K562 (cell line): ENCODE measurements around the gene LBR. TPM values are rescaled to one million over a fixed set of nuclear protein-coding genes. Genes with fewer than 3 reads are reported as not detected.
"Not testable (repeated sequence)": the region's sequence is repeated elsewhere in the genome, so short reads cannot be mapped to it uniquely, and the experiment has no call there.

Experiments used
- ATAC-seq: fragments of 200-7000 bp; cut with Tn5 transposase; 3 replicates; pipeline ENCODE4 v1.9.1; 2020; ENCODE audit warnings: moderate library complexity
- BruUV-seq: library from RNA; stranded (reverse); fragments of 400-500 nt; replicated peaks from 2 replicates; lab custom pipeline; 2021; lab: Mats Ljungman, UMichigan
- CTCF ChIA-PET: fragments of 300-600 bp; formaldehyde crosslinking; extraction: SDS; loops from one replicate; lab custom pipeline; 2021; ENCODE audit warnings: low intra/inter-chr PET ratio; lab: Yijun Ruan, JAX
- POLR2A ChIA-PET: fragments of 300-600, 350-650 bp; sonication (Branson Sonifier 250); formaldehyde crosslinking; extraction: SDS; loops from one replicate; lab custom pipeline; 2021; ENCODE audit warnings: antibody characterized with exemption, inconsistent platforms; lab: Yijun Ruan, JAX
- DNase-seq, 4 experiments: peaks; one replicate each; pipeline versions ENCODE4 v3.0.0 to v3.0.0-alpha.2; 2011 to 2018; ENCODE audit warnings: low spot score in 3 of 4, mixed read lengths in 3 of 4; ENCODE audit errors: extremely low read depth in 1 of 4
- FAIRE-seq: peaks from 2 replicates; lab custom pipeline; 2011; peaks lifted over from hg19 to GRCh38; lab: Jason Lieb, UNC
- H2AFZ ChIP-seq: 2 replicates; pipeline ENCODE4 v1.6.0; 2011; ENCODE audit warnings: low read depth, low read length, control low read depth, inconsistent platforms
- H3K27ac ChIP-seq: fragments of 200-600 bp; 3 replicates; pipeline ENCODE4 v1.8.0; 2011; ENCODE audit warnings: low read depth, mild to moderate bottlenecking, control low read depth, inconsistent platforms, low read length, moderate library complexity, mixed read lengths; ENCODE audit errors: extremely low read depth
- H3K27me3 ChIP-seq, 2 experiments: fragments of 300-600 bp in 1 of 2; 2 replicates in 1 of 2; 3 replicates in 1 of 2; pipeline versions ENCODE4 v1.6.0 to v1.8.0; 2011; ENCODE audit warnings: inconsistent platforms in 2 of 2, low read length in 2 of 2, mild to moderate bottlenecking in 1 of 2, mixed read lengths in 1 of 2, moderate library complexity in 1 of 2; ENCODE audit not compliant: control insufficient read depth in 2 of 2, insufficient read depth in 2 of 2
- H3K36me3 ChIP-seq: fragments of 300-600 bp; 3 replicates; pipeline ENCODE4 v1.8.0; 2011; ENCODE audit warnings: mild to moderate bottlenecking, low read length, inconsistent platforms; ENCODE audit not compliant: control insufficient read depth, insufficient read depth
- H3K4me1 ChIP-seq, 2 experiments: fragments of 200-600 bp in 1 of 2; replicated peaks in 1 of 2; 2 replicates in 1 of 2; 3 replicates in 1 of 2; pipeline versions ENCODE4 v1.5.1 to v1.8.0; 2011; ENCODE audit warnings: inconsistent platforms in 2 of 2, low read length in 2 of 2, mild to moderate bottlenecking in 1 of 2, mixed read lengths in 1 of 2, moderate library complexity in 1 of 2; ENCODE audit not compliant: control insufficient read depth in 2 of 2, insufficient read depth in 2 of 2
- H3K4me2 ChIP-seq: 2 replicates; pipeline ENCODE4 v1.6.1; 2011; ENCODE audit warnings: low read length, control low read depth, inconsistent platforms, mixed read lengths; ENCODE audit not compliant: insufficient read depth
- H3K4me3 ChIP-seq: fragments of 200-600 bp; sonication (generic), shearing (Covaris generic); 2 replicates; pipeline ENCODE4 v1.5.1; 2016; ENCODE audit warnings: control low read depth, inconsistent platforms
- H3K79me2 ChIP-seq: fragments of 200-600 bp; 3 replicates; pipeline ENCODE4 v1.8.0; 2011; ENCODE audit warnings: low read length, inconsistent platforms; ENCODE audit not compliant: control insufficient read depth, insufficient read depth
- H3K9ac ChIP-seq, 2 experiments: 2 replicates each; pipeline versions ENCODE4 v1.6.0 to v1.6.1; 2011; ENCODE audit warnings: low read depth in 2 of 2, low read length in 2 of 2, control low read depth in 1 of 2, inconsistent platforms in 1 of 2, mild to moderate bottlenecking in 1 of 2, mixed read lengths in 1 of 2; ENCODE audit not compliant: insufficient read depth in 1 of 2
- H3K9me1 ChIP-seq: one replicate; pipeline ENCODE4 v1.6.0; 2011; ENCODE audit warnings: inconsistent platforms, mild to moderate bottlenecking, low read length, moderate library complexity; ENCODE audit not compliant: control insufficient read depth, insufficient read depth
- H3K9me3 ChIP-seq: replicated peaks from 2 replicates; pipeline ENCODE4 v1.5.1; 2011; ENCODE audit warnings: low read depth, low read length, inconsistent platforms; ENCODE audit not compliant: control insufficient read depth, insufficient read depth
- H4K20me1 ChIP-seq: replicated peaks from 2 replicates; pipeline ENCODE4 v1.6.1; 2011; ENCODE audit warnings: low read length, inconsistent platforms, mixed read lengths; ENCODE audit not compliant: control insufficient read depth, insufficient read depth
- MEIS2 ChIP-seq: fragments of 450-650 bp; IDR thresholded peaks from 2 replicates; pipeline ENCODE4 v1.6.1; 2014; ENCODE audit warnings: mild to moderate bottlenecking; ENCODE audit not compliant: partially characterized antibody
- NFIC ChIP-seq: fragments of 450-650 bp; IDR thresholded peaks from 2 replicates; pipeline ENCODE4 v1.6.1; 2017; ENCODE audit warnings: mild to moderate bottlenecking, inconsistent platforms
- POLR2A ChIP-seq: fragments of 450-650 bp; conservative IDR thresholded peaks from 2 replicates; pipeline ENCODE4 v1.6.1; 2016
- SREBF1 ChIP-seq: fragments of 150-350 bp; IDR thresholded peaks from 2 replicates; pipeline ENCODE4 v1.6.1; 2014; ENCODE audit warnings: antibody characterized with exemption, low read depth, low read length, borderline replicate concordance
- SUPT5H ChIP-seq: fragments of 450-650 bp; IDR thresholded peaks from 2 replicates; pipeline ENCODE4 v1.6.1; 2016
- ZNF316 ChIP-seq: fragments of 450-650 bp; IDR thresholded peaks from 2 replicates; pipeline ENCODE4 v1.6.1; 2016
- WGBS: fragments of 100-300 bp; shearing (Covaris generic); methylation state at CpG from one replicate; pipeline ENCODE4 v1.1.6; 2016; ENCODE audit warnings: low coverage, mixed read lengths; ENCODE audit not compliant: insufficient coverage; ENCODE audit errors: missing lambda C conversion rate; 5-methylcytosine and 5-hydroxymethylcytosine counted together
- in situ Hi-C: fragments of 300-500 bp; cut with MboI; formaldehyde crosslinking; loops from 4 replicates; pipeline ENCODE4 v1.15.0; 2018; ENCODE audit warnings: inconsistent platforms, mixed read lengths
- intact Hi-C: fragments of 100-400 bp; cut with micrococcal nuclease; formaldehyde crosslinking; loops from 2 replicates; pipeline ENCODE4 v1.14.2; 2022
- polyA plus RNA-seq, 8 experiments: library from polyadenylated mRNA; depleted of rRNA in 4 of 8; stranded (reverse) in 5 of 8; unstranded in 3 of 8; fragments of >200 nt; fragmentation: Nextera tagmentation in 2 of 8; fragmentation: Illumina TruSeq in 1 of 8; extraction: Ambion mirVana in 2 of 8; extraction: Trizol in 1 of 8; gene quantifications; 2 replicates each; pipeline versions ENCODE4 v1.2.1 to v1.2.3, GENCODE V29; 2011 to 2014; ENCODE audit warnings: inconsistent platforms in 1 of 8, missing spikeins in 1 of 8
- total RNA-seq, 7 experiments: library from RNA; depleted of rRNA in 6 of 7; stranded (reverse); fragments of >200 nt in 6 of 7; fragmentation: Illumina TruSeq in 2 of 7; extraction: Trizol in 2 of 7; gene quantifications; 2 replicates each; pipeline versions ENCODE4 v1.2.1 to v1.2.3, GENCODE V29; 2011 to 2021; ENCODE audit warnings: low replicate concordance in 1 of 7

LBR gene
- total and polyA plus RNA-seq, 9 of the 15 experiments (the other 6 are each of a cell fraction or from before 2014, with no cell fraction given), result 102 to 229 (median 197) TPM

- Histone ChIP-seq H3K4me1 (peaks cover 0 to 16% of the 10 kb centered on the region in 2 experiments; a peak in 3 of 5 replicates), H3K27me3 (peaks cover 4 to 18% of the 10 kb centered on the region in 2 experiments; a peak in 3 of 5 replicates)
- H3K36me3 ChIP-seq, H3K9me1 ChIP-seq, H3K27ac ChIP-seq, H4K20me1 ChIP-seq, H3K4me3 ChIP-seq, BruUV-seq, H3K9me3 ChIP-seq, H3K4me2 ChIP-seq, H3K9ac ChIP-seq, H3K79me2 ChIP-seq, intact Hi-C loops, FAIRE-seq, ATAC-seq, H2AFZ ChIP-seq: not testable (repeated sequence)
- in situ Hi-C loops, result loop anchor here (10.0 kb wide), 3 partner anchors 372 to 722 kb away; no protein-coding TSS in a partner anchor
- CTCF ChIA-PET, result interaction anchor here (0.6 to 4.3 kb wide), 3 partner anchors 299 to 1844 kb away, joined by 3 to 133 read pairs (median 53); no protein-coding TSS in a partner anchor
- whole genome bisulfite sequencing, result 33% methylated on average over 8 of the region's 8 CpGs
- POLR2A ChIA-PET, result interaction anchor here (0.6 kb wide), 2 partner anchors 306 to 385 kb away, joined by 3 to 4 read pairs; no protein-coding TSS in a partner anchor
- TF ChIP-seq NFIC (peak; percentile 31; the same call in 1 of the 2 replicates), MEIS2 (peak; percentile 3), ZNF316 (peak; percentile 43), POLR2A (peak; percentile 57; the same call in 1 of the 2 replicates), SUPT5H (0 out of 2 replicates have a peak, but pooled peaks have one; percentile 40), SREBF1 (peak; percentile 66; the same call in 1 of the 2 replicates)
- peak in 1 of 4 experiments; percentile 24 for DNase-seq
These were observed 45.4 kb upstream of the LBR start for GRCh38 chr1:225473266-225473665.
